Skeletal muscle tissue (tissue), 4 donors: ENCODE data around the gene ITCH. TPM values are rescaled to one million over a fixed set of nuclear protein-coding genes. Genes with fewer than 3 reads are reported as not detected.
"Not testable (repeated sequence)": the region's sequence is repeated elsewhere in the genome, so short reads cannot be mapped to it uniquely, and the experiment has no call there.

ENCODE experiments used
- H3K27ac ChIP-seq: one replicate; pipeline ENCODE4 v1.7.0; 2013; ENCODE audit warnings: mild to moderate bottlenecking, low read depth, low read length, inconsistent platforms
- H3K27me3 ChIP-seq, 3 donors: one replicate each; pipeline ENCODE4 v1.7.0; 2013; ENCODE audit warnings: low read length in 3 of 3; ENCODE audit not compliant: control insufficient read depth in 3 of 3, insufficient read depth in 3 of 3
- H3K36me3 ChIP-seq, 3 donors: one replicate each; pipeline ENCODE4 v1.7.0; 2013; ENCODE audit warnings: low read length in 3 of 3; ENCODE audit not compliant: control insufficient read depth in 3 of 3, insufficient read depth in 3 of 3
- H3K4me1 ChIP-seq, 3 donors: one replicate each; pipeline ENCODE4 v1.7.0; 2013; ENCODE audit warnings: low read length in 3 of 3, mild to moderate bottlenecking in 3 of 3; ENCODE audit not compliant: control insufficient read depth in 3 of 3, insufficient read depth in 3 of 3
- H3K4me3 ChIP-seq, 3 donors: one replicate each; pipeline ENCODE4 v1.7.0; 2013; ENCODE audit warnings: low read length in 3 of 3
- H3K9ac ChIP-seq, 3 donors: one replicate each; pipeline ENCODE4 v1.7.0; 2013; ENCODE audit warnings: low read length in 3 of 3, mild to moderate bottlenecking in 3 of 3, moderate library complexity in 2 of 3, low read depth in 1 of 3
- H3K9me3 ChIP-seq, 3 donors: one replicate each; pipeline ENCODE4 v1.7.0; 2013; ENCODE audit warnings: low read length in 3 of 3; ENCODE audit not compliant: control insufficient read depth in 3 of 3
- total RNA-seq: library from RNA; depleted of rRNA; stranded (reverse); fragments of >200 nt; gene quantifications from one replicate; pipeline ENCODE4 v1.2.3, GENCODE V29; 2014
- donor health status: Osteomylitis.

The ITCH gene
- total RNA-seq, 1 donor from 2014 or later = 69.4 TPM

DNA sequence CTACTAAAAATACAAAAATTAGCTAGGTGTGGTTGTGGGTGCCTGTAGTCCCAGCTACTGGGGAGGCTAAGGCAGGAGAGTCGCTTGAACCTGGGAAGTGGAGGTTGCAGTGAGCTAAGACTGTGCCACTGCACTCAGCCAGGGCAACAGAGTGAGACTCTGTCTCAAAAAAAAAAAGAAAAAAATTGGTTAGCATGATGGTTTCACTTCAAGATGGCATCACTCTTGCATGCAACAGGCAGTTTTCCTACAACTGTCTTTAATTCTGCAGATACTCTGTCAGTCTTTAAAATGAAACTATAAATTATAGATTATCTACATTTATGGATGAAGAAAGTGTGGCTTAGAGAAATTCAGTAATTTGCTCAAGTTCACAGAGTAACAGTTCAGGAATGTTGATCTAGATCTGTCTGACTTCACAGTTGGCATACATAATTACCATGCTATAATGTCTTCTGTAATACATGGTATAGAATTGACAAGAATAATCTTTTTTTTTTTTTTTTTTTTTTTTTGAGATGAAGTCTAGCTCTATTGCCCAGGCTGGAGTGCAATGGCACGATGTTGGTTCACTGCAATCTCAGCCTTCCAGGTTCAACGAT is 27.0 kb downstream of the ITCH start:
- Histone ChIP-seq H3K36me3 (peaks cover 6 to 17% (median 14%) of the 10 kb centered on the region in 3 donors), H3K9me3 (no peaks in the 10 kb centered on the region), H3K27me3 (no peaks in the 10 kb centered on the region), H3K4me1 (peaks cover 9 to 15% (median 11%) of the 10 kb centered on the region in 3 donors), H3K9ac (no peak overlapping the region), H3K27ac (no peak overlapping the region), H3K4me3 (no peak overlapping the region)

DNA sequence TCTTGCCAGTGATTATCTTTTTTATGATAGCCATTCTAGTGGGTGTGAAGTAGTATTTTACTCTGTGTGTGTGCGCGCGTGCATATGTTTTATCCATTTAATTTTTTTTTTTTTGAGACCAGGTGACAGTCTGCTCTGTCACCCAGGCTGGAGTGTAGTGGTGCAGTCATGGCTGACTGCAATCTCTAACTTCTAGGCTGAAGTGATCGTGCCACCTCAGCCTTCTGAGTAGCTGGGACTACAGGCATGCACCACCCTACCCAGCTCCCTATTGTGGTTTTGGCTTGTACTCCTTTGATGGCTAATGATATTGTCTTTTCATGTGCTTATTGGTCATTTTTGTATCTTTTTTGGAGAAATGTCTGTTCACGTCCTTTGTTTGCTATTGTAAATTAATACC is 33.3 kb downstream of the ITCH start:
- Histone ChIP-seq H3K9me3 (no peaks in the 10 kb centered on the region), H3K9ac (no peak overlapping the region), H3K4me1 (peaks cover 0 to 4% (median 4%) of the 10 kb centered on the region in 3 donors), H3K4me3 (no peak overlapping the region), H3K27me3 (no peaks in the 10 kb centered on the region), H3K36me3 (peaks cover 9 to 20% (median 18%) of the 10 kb centered on the region in 3 donors), H3K27ac (no peak overlapping the region)

DNA sequence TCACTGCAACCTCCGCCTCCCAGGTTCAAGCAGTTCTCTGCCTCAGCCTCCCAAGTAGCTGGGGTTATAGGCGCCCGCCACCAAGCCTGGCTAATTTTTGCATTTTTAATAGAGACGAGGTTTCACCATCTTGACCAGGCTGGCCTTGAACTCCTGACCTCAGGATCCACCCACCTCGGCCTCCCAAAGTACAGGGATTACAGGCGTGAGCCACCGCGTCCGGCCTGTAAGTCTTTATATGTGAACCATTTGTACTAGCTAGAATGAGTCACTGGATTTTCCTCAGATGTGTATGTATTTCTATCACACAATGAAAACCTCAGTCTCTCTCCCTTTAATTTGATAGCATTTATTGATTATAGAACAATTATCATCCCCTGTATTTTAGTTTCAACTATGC is 34.0 kb downstream of the ITCH start:
- Histone ChIP-seq H3K27me3 (no peaks in the 10 kb centered on the region), H3K4me3 (no peak overlapping the region), H3K36me3 (peaks cover 9 to 21% (median 18%) of the 10 kb centered on the region in 3 donors), H3K27ac (no peak overlapping the region), H3K4me1 (peaks cover 3 to 7% (median 6%) of the 10 kb centered on the region in 3 donors), H3K9me3 (no peaks in the 10 kb centered on the region), H3K9ac (no peak overlapping the region)

DNA sequence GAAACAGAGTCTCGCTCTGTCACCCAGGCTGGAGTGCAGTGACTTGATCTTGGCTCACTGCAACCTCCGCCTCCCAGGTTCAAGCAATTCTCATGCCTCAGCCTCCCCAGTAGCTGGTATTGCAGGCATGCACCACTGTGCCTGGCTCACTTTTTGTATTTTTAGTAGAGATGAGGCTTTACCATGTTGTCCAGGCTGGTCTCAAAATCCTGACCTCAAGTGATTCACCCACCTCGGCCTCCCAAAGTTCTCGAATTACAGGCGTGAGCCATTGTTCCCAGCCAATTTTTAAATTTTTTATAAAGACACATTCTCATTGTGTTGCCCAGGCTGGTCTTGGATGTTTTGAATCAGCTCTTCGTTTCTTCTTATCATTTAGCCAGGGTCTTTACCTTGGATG is 37.7 kb downstream of the ITCH start:
- not testable (repeated sequence) for H3K36me3 ChIP-seq, H3K27me3 ChIP-seq, H3K9ac ChIP-seq, H3K4me3 ChIP-seq, H3K27ac ChIP-seq, H3K9me3 ChIP-seq
- peaks cover 5 to 10% (median 6%) of the 10 kb centered on the region in 3 donors for H3K4me1 ChIP-seq

DNA sequence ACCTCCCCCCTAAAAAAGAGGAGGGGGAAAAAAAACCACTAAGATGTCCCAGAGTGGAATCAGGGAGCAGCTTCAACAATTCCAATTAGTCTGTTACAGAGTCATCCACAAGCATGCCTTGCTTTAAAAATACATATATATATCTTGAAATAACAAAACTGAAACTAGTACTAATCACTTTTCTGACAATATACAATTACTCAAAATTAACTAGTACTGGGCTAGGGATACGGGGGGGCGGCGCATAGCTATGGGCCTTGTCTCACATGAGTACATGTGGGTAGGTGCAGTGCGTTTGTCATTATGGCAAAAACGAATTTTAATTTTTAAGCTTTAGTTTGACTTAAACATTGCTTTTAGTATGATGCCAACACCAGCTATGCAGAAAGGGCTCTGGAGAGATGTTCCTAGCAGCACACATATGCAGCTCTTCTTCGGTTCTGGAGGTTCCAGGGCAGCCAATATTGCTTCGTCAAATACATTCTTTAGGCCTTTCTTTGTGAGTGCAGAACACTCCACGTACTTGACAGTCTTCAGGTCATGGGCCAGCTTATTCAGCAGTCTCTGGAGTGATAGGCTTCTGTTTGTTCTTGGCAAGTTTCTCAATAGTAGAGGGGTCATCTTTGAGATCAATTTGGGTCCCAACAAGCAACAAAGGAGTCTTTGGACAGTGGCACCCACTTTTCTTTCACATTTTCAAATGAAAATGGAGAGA is 38.8 kb downstream of the ITCH start:
- H3K9ac ChIP-seq = no peak overlapping the region
- no peak overlapping the region for H3K27ac ChIP-seq
- peaks cover 0 to 4% (median 2%) of the 10 kb centered on the region in 3 donors for H3K36me3 ChIP-seq
- no peaks in the 10 kb centered on the region for H3K9me3 ChIP-seq
- H3K4me1 ChIP-seq = peaks cover 5 to 10% (median 6%) of the 10 kb centered on the region in 3 donors
- no peak overlapping the region for H3K4me3 ChIP-seq
- no peaks in the 10 kb centered on the region for H3K27me3 ChIP-seq

DNA sequence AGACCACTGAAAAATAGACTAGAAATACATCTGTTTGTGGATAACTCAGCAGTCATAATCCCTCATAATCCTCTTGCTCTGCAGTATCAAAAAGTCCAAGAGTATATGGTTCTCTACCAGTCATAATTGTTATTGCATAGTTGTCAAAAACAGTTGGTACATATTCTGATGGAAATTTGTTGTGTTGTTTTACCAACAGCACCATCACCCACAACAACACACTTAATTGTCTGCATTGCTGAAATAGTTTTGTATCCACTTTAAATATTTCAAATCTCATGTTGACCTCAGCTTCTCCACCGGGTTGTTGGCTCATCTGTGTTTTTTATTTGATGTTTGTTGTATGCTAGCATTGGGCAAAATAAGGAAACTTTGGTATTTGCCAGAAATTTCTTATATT is 39.4 kb downstream of the ITCH start:
- H3K9ac ChIP-seq = no peak overlapping the region
- peaks cover 5 to 10% (median 6%) of the 10 kb centered on the region in 3 donors for H3K4me1 ChIP-seq
- H3K36me3 ChIP-seq = peaks cover 0 to 2% (median 0%) of the 10 kb centered on the region in 3 donors
- no peak overlapping the region for H3K27ac ChIP-seq
- no peaks in the 10 kb centered on the region for H3K27me3 ChIP-seq
- H3K4me3 ChIP-seq = no peak overlapping the region
- H3K9me3 ChIP-seq = no peaks in the 10 kb centered on the region

DNA sequence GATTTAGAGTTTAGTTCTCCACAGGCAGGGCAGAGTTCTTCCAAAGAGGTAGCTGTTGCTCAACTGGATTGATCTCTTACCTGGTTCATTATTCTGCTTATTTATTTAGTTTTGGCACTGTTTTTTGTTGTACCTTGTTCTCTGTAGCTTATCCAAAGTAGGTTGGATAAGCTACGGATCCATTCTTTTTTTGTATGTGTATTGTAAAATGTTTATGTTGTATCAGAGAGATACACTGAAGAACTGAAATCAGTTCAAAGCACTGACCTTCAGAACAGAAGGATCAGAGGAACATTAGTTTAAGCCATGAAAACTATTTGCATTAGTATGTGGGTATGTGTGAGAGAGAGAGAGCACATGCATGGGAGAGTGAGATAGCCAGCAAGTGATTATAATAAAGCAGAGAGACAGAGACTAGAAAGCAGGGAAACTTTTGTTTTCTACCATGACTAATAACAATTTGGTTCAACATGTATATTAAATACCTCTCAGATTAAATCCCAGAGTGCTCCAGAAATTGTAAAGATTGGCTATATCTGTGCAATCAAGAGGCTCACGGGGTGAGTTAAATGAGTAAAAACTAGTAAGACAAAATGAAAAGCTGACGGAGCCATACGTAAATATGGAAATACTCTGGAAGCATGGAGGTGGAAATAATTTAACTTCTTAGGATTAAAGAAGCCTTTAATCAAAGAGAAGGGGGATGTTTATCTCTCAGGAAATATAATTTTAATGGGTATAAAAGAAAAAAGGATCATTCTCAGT is 40.2 kb downstream of the ITCH start:
- H3K27me3 ChIP-seq = no peaks in the 10 kb centered on the region
- H3K9ac ChIP-seq = no peak overlapping the region
- H3K9me3 ChIP-seq = no peaks in the 10 kb centered on the region
- no peak overlapping the region for H3K27ac ChIP-seq
- no peak overlapping the region for H3K4me3 ChIP-seq
- H3K36me3 ChIP-seq = peaks cover 0 to 7% (median 2%) of the 10 kb centered on the region in 3 donors
- H3K4me1 ChIP-seq = peaks cover 5 to 10% (median 6%) of the 10 kb centered on the region in 3 donors

DNA sequence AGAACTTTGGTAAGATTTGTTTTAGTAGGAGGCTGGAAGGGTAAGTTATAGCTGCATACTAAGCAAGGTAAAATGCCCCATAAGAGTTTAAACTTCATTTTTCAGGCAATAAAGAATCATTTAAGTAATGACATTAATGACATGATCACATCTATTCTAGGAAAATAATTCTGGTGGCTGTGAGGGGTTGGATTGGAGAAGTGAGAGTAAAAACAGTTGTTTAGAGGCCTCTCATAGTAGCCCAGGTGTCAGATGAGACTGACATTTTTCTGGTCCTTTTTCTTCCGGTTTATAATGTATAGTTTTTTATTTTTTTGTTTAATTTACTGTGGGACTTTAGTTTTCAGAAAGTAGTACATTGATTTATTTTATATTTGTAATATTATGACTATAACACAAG is 40.8 kb downstream of the ITCH start:
- H3K4me1 ChIP-seq = peaks cover 5 to 10% (median 6%) of the 10 kb centered on the region in 3 donors

DNA sequence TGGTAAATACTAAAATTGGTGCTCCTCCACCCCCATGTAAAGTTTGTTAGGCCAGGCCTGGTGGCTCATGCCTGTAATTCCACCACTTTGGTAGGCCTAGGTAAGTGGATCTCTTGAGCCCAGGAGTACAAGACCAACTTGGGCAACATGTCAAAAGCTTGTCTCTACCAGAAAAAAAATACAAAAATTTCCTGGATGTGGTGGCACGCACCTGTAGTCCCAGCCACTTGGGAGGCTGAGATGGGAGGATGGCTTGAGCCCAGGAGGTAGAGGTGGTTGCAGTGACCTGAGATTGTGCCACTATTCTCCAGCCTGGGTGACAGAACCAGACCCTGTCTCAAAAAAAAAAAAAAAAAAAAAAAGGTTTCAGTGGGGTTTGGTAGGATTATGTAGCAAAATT is 41.7 kb downstream of the ITCH start:
- Histone ChIP-seq H3K9me3 (no peaks in the 10 kb centered on the region), H3K4me3 (no peak overlapping the region), H3K27ac (no peak overlapping the region), H3K27me3 (no peaks in the 10 kb centered on the region), H3K9ac (no peak overlapping the region), H3K4me1 (peaks cover 5 to 10% (median 6%) of the 10 kb centered on the region in 3 donors), H3K36me3 (peaks cover 3 to 12% (median 6%) of the 10 kb centered on the region in 3 donors)

More for the DNA sequence above, 40.8 kb downstream of the ITCH start:
- peaks cover 0 to 7% (median 2%) of the 10 kb centered on the region in 3 donors for H3K36me3 ChIP-seq
- H3K27me3 ChIP-seq = no peaks in the 10 kb centered on the region
- no peak overlapping the region for H3K27ac ChIP-seq
- H3K4me3 ChIP-seq = no peak overlapping the region
- no peaks in the 10 kb centered on the region for H3K9me3 ChIP-seq
- H3K9ac ChIP-seq = no peak overlapping the region

DNA sequence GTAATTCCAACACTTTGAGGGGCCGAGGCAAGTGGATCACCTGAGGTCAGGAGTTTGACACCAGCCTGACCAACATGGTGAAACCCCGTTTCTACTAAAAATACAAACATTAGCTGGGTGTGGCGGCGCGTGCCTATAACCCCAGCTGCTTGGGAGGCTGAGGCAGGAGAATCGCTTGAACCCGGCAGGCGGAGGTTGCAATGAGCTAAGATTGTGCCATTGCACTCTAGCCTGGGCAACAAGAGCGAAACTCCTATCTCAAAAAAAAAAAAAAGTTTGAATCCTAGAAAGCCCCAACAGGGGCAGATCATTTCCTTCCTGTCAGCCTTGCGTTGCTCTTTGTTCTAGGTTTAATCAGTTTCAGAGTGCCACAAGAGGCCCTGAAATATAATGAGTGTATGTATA is 42.2 kb downstream of the ITCH start:
- not testable (repeated sequence) for H3K27ac ChIP-seq, H3K4me3 ChIP-seq, H3K9me3 ChIP-seq, H3K27me3 ChIP-seq, H3K9ac ChIP-seq
- Histone ChIP-seq H3K4me1 (peaks cover 5 to 10% (median 6%) of the 10 kb centered on the region in 3 donors), H3K36me3 (peaks cover 3 to 12% (median 6%) of the 10 kb centered on the region in 3 donors)
